ENCODE data around the gene CACNB4.

CACNB4 gene

GRCh38 chr2:152071092-152071491 lies 27.8 kb downstream of the CACNB4 start:
- no peak for TF ChIP-seq CTCF (IDR thresholded peaks at IDR 0.05)

- no peak for TF ChIP-seq CTCF (IDR thresholded peaks at IDR 0.05)
Measured at GRCh38 chr2:152068226-152068625, 30.6 kb downstream of the CACNB4 start.

- TF ChIP-seq CTCF (IDR thresholded peaks at IDR 0.05), result no peak
Measured at GRCh38 chr2:152067823-152068222, 31.0 kb downstream of the CACNB4 start.

- TF ChIP-seq CTCF (IDR thresholded peaks at IDR 0.05), result no peak
Measured at GRCh38 chr2:152065945-152066344, 32.9 kb downstream of the CACNB4 start.

GRCh38 chr2:152064001-152064400 lies 34.8 kb downstream of the CACNB4 start:
- no peak for TF ChIP-seq CTCF (IDR thresholded peaks at IDR 0.05)

- TF ChIP-seq CTCF (IDR thresholded peaks at IDR 0.05), result no peak
Measured at GRCh38 chr2:152063325-152063924, 35.4 kb downstream of the CACNB4 start.

- no peak for TF ChIP-seq CTCF (IDR thresholded peaks at IDR 0.05)
Measured at GRCh38 chr2:152062125-152063091, 36.4 kb downstream of the CACNB4 start.
